CD14-positive monocyte (primary cell): ENCODE data around the gene KLLN. TPM values are rescaled to one million over a fixed set of nuclear protein-coding genes. Genes with fewer than 3 reads are reported as not detected.

ENCODE experiments used
- DNase-seq, 3 donors: peaks; one replicate each; pipeline ENCODE4 v3.0.0-alpha.2; 2011 to 2022
- H2AFZ ChIP-seq: 2 replicates; pipeline ENCODE4 v1.6.0; 2012; ENCODE audit warnings: mild to moderate bottlenecking, low read depth, low read length, inconsistent platforms; ENCODE audit not compliant: insufficient read depth, poor library complexity, severe bottlenecking
- H3K27ac ChIP-seq, 2 donors: 1 replicate in 1 of 2; 2 replicates in 1 of 2; pipeline ENCODE4 v1.5.1; 2012 to 2013; ENCODE audit warnings: low read length in 2 of 2, control low read depth in 1 of 2, inconsistent platforms in 1 of 2, low read depth in 1 of 2, mild to moderate bottlenecking in 1 of 2
- H3K27me3 ChIP-seq, 2 donors: one replicate each; pipeline versions ENCODE4 v1.6.0 to v1.6.1; 2011 to 2013; ENCODE audit warnings: low read length in 2 of 2; ENCODE audit not compliant: control insufficient read depth in 2 of 2, insufficient read depth in 2 of 2
- H3K36me3 ChIP-seq, 2 donors: replicated peaks in 1 of 2; 1 replicate in 1 of 2; 2 replicates in 1 of 2; pipeline versions ENCODE4 v1.5.1 to v1.6.1; 2012 to 2013; ENCODE audit warnings: low read length in 2 of 2, control low read depth in 1 of 2, inconsistent platforms in 1 of 2, mild to moderate bottlenecking in 1 of 2; ENCODE audit not compliant: insufficient read depth in 2 of 2, control insufficient read depth in 1 of 2
- H3K4me1 ChIP-seq, 2 donors: 1 replicate in 1 of 2; 2 replicates in 1 of 2; pipeline versions ENCODE4 v1.5.1 to v1.6.1; 2012 to 2013; ENCODE audit warnings: low read length in 2 of 2, control low read depth in 1 of 2, inconsistent platforms in 1 of 2, mild to moderate bottlenecking in 1 of 2, moderate library complexity in 1 of 2; ENCODE audit not compliant: insufficient read depth in 2 of 2, control insufficient read depth in 1 of 2
- H3K4me2 ChIP-seq: replicated peaks from 2 replicates; pipeline ENCODE3; 2012; ENCODE audit warnings: low read length, moderate library complexity, mild to moderate bottlenecking; ENCODE audit not compliant: poor library complexity, severe bottlenecking; ENCODE audit errors: extremely low read depth
- H3K4me3 ChIP-seq, 3 experiments: fragments of 200-600 bp in 1 of 3; sonication (generic) in 1 of 3; replicated peaks in 1 of 3; 1 replicate in 2 of 3; 2 replicates in 1 of 3; pipeline ENCODE4 v1.5.1; 2011 to 2013; ENCODE audit warnings: low read length in 3 of 3, mild to moderate bottlenecking in 3 of 3, control low read depth in 2 of 3, low read depth in 2 of 3, inconsistent platforms in 1 of 3, moderate library complexity in 1 of 3
- H3K79me2 ChIP-seq: 2 replicates; pipeline ENCODE4 v1.6.0; 2012; ENCODE audit warnings: mild to moderate bottlenecking, control low read depth, inconsistent platforms, low read length, moderate library complexity; ENCODE audit not compliant: insufficient read depth
- H3K9ac ChIP-seq: 2 replicates; pipeline ENCODE4 v1.6.0; 2017; ENCODE audit warnings: low read length, mild to moderate bottlenecking; ENCODE audit not compliant: insufficient read depth, poor library complexity, severe bottlenecking
- H3K9me3 ChIP-seq, 2 donors: replicated peaks in 1 of 2; 1 replicate in 1 of 2; 2 replicates in 1 of 2; pipeline versions ENCODE4 v1.5.1 to v1.6.1; 2012 to 2013; ENCODE audit warnings: low read length in 2 of 2, control low read depth in 1 of 2; ENCODE audit not compliant: control insufficient read depth in 1 of 2, insufficient read depth in 1 of 2
- H4K20me1 ChIP-seq: 2 replicates; pipeline ENCODE4 v1.6.0; 2012; ENCODE audit warnings: mild to moderate bottlenecking, low read length, control low read depth, moderate library complexity; ENCODE audit not compliant: insufficient read depth
- H3K27ac Mint-ChIP-seq, 7 donors: one replicate each; pipeline ENCODE4 v1.8.0; 2020; ENCODE audit warnings: mild to moderate bottlenecking in 7 of 7, mixed read lengths in 7 of 7, moderate library complexity in 6 of 7, inconsistent platforms in 2 of 7
- H3K27me3 Mint-ChIP-seq, 3 donors: one replicate each; pipeline ENCODE4 v1.8.0; 2021 to 2022; ENCODE audit warnings: low read depth in 3 of 3, mild to moderate bottlenecking in 3 of 3, mixed read lengths in 3 of 3, moderate library complexity in 3 of 3, inconsistent platforms in 1 of 3
- H3K36me3 Mint-ChIP-seq, 2 donors: one replicate each; pipeline ENCODE4 v1.8.0; 2020; ENCODE audit warnings: mixed read lengths in 2 of 2, inconsistent platforms in 1 of 2, mild to moderate bottlenecking in 1 of 2
- H3K4me1 Mint-ChIP-seq: one replicate; pipeline ENCODE4 v1.8.0; 2020; ENCODE audit warnings: mild to moderate bottlenecking, mixed read lengths
- H3K4me3 Mint-ChIP-seq, 2 donors: one replicate each; pipeline ENCODE4 v1.8.0; 2020; ENCODE audit warnings: mild to moderate bottlenecking in 2 of 2, mixed read lengths in 2 of 2, moderate library complexity in 1 of 2
- H3K9me3 Mint-ChIP-seq, 7 donors: one replicate each; pipeline ENCODE4 v1.8.0; 2020 to 2022; ENCODE audit warnings: mixed read lengths in 7 of 7, mild to moderate bottlenecking in 6 of 7, moderate library complexity in 6 of 7, inconsistent platforms in 2 of 7
- CTCF ChIP-seq: fragments of 200-600 bp; IDR thresholded peaks from one replicate; pipeline ENCODE4 v1.8.0; 2022; ENCODE audit warnings: antibody characterized with exemption, mild to moderate bottlenecking
- WGBS: methylation state at CpG from one replicate; pipeline ENCODE4 v1.1.5; 2013; ENCODE audit warnings: missing lambda C conversion rate; ENCODE audit not compliant: insufficient coverage; 5-methylcytosine and 5-hydroxymethylcytosine counted together
- intact Hi-C, 2 donors: fragments of 100-400 bp; cut with micrococcal nuclease; formaldehyde crosslinking; loops; one replicate each; pipeline versions ENCODE4 v1.15.0 to v1.15.1; 2023
- polyA plus RNA-seq, 3 donors: library from polyadenylated mRNA; depleted of rRNA in 1 of 3; unstranded in 2 of 3; stranded (reverse) in 1 of 3; fragments of 300-500 nt in 2 of 3; fragments of >200 nt in 1 of 3; fragmentation: Illumina TruSeq in 2 of 3; gene quantifications; 1 replicate in 2 of 3; 2 replicates in 1 of 3; pipeline ENCODE4 v1.2.3, GENCODE V29; 2012 to 2021

The KLLN gene
- polyA plus RNA-seq, 3 donors: 0.11 to 0.23 (median 0.12) TPM

- Histone ChIP-seq H3K9me3 (no peaks in the 10 kb centered on the region), H3K36me3 (no peaks in the 10 kb centered on the region), H2AFZ (no peak overlapping the region), H3K27ac (no peak overlapping the region), H3K4me2 (no peak overlapping the region), H3K4me1 (no peaks in the 10 kb centered on the region), H3K27me3 (no peaks in the 10 kb centered on the region), H3K9ac (no peak overlapping the region), H3K4me3 (no peak overlapping the region), H4K20me1 (no peaks in the 10 kb centered on the region), H3K79me2 (no peaks in the 10 kb centered on the region)
- H3K27me3 Mint-ChIP-seq: peaks cover 0 to 1% (median 0%) of the 10 kb centered on the region in 3 donors
- no peaks in the 10 kb centered on the region for H3K9me3 Mint-ChIP-seq
- H3K4me1 Mint-ChIP-seq: peaks cover 4% of the 10 kb centered on the region
- H3K4me3 Mint-ChIP-seq: no peak overlapping the region
- H3K36me3 Mint-ChIP-seq: no peaks in the 10 kb centered on the region
- intact Hi-C loops: no loop called here
- TF ChIP-seq CTCF: no peak
- no peak for DNase-seq
- no peak overlapping the region for H3K27ac Mint-ChIP-seq
Measured at GRCh38 chr10:87842776-87843497, 20.4 kb downstream of the KLLN start.

GRCh38 chr10:87842220-87842641, 21.1 kb downstream of the KLLN start:
- H4K20me1 ChIP-seq: no peaks in the 10 kb centered on the region
- no peak overlapping the region for H3K4me2 ChIP-seq
- H3K79me2 ChIP-seq: no peaks in the 10 kb centered on the region
- no peak overlapping the region for H3K9ac ChIP-seq
- no peaks in the 10 kb centered on the region for H3K36me3 ChIP-seq
- H3K4me1 ChIP-seq: peaks cover 0 to 3% of the 10 kb centered on the region in 2 donors
- no peak overlapping the region for H3K4me3 Mint-ChIP-seq
- H2AFZ ChIP-seq: no peak overlapping the region
- intact Hi-C loops: no loop called here
- TF ChIP-seq CTCF: no peak
- no peaks in the 10 kb centered on the region for H3K27me3 ChIP-seq
- H3K4me1 Mint-ChIP-seq: peaks cover 7% of the 10 kb centered on the region
- H3K27me3 Mint-ChIP-seq: peaks cover 0 to 1% (median 0%) of the 10 kb centered on the region in 3 donors
- H3K27ac Mint-ChIP-seq: no peak overlapping the region
- H3K36me3 Mint-ChIP-seq: no peaks in the 10 kb centered on the region
- H3K27ac ChIP-seq: no peak overlapping the region
- no peaks in the 10 kb centered on the region for H3K9me3 Mint-ChIP-seq
- no peak for DNase-seq
- H3K4me3 ChIP-seq: no peak overlapping the region
- H3K9me3 ChIP-seq: no peaks in the 10 kb centered on the region
- WGBS: no CpG with 5 or more reads among the region's 1 CpG
